HG02852 (cell line): Measurements from ENCODE around the gene MUC6.

Experiments used
- ATAC-seq: cut with Tn5 transposase; IDR thresholded peaks from one replicate; pipeline ENCODE4 v1.9.1; 2021; ENCODE audit warnings: mild to moderate bottlenecking, moderate library complexity; ENCODE audit not compliant: unreplicated experiment

MUC6 gene

DNA sequence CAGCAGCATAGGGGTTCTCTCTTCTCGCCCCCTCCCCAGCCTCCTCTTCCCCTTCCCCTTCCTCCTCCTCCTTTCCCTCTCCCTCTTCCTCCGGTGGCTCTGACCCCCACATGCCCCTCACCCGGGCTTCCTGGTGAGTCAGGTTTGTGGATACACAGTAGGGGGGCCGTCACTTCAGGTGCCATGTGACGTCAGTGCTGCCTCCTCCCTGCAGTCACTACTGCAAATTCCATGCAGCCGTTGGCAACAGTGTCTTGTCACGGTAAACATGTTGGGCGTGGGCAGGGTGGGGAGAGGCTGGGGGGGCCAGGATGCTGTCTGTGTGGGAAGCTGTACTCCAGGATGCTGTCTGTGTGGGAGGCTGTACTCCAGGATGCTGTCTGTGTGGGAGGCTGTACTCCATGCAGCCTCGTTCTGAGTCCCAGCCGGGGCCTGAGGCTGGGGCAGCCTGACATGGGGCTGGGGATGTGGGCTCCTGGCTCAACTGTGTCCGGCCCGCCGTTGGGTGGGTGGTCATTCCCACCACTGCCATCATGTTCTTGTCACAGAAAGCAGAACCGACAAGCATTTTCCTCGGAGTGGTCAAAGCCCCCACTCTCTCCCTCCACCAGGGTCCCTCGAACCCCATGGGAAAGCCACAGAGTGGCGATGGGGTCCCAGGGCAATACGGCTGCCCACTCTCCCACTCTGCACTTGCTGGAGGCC is 35.8 kb upstream of the MUC6 start:
- no peak for ATAC-seq

DNA sequence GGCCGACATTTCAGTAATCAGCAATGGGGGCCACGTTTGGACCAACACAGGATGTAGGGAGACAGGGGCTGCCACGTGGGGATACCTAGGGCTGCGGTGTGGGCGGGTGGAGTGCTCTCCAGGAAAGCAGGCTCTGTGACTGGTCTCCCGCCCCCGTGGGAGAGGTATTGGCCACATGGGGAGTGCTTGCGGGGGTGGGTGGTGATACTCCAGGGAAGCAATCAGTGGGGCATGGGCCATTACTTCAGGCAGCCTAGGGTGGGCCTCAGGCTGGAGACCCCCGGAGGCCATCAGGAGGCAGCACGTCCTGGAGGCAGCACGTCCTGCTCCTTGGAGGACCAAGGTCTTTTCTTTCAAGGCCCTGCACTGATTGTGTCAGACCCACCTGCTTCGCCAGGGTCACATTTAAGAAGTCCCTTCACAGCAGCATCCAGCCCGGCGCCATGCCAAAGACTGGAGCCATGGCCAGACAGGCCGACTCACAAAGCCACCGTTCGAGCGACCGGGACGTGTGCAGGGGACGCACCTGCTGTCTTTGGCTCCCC is 35.1 kb upstream of the MUC6 start:
- no peak for ATAC-seq

DNA sequence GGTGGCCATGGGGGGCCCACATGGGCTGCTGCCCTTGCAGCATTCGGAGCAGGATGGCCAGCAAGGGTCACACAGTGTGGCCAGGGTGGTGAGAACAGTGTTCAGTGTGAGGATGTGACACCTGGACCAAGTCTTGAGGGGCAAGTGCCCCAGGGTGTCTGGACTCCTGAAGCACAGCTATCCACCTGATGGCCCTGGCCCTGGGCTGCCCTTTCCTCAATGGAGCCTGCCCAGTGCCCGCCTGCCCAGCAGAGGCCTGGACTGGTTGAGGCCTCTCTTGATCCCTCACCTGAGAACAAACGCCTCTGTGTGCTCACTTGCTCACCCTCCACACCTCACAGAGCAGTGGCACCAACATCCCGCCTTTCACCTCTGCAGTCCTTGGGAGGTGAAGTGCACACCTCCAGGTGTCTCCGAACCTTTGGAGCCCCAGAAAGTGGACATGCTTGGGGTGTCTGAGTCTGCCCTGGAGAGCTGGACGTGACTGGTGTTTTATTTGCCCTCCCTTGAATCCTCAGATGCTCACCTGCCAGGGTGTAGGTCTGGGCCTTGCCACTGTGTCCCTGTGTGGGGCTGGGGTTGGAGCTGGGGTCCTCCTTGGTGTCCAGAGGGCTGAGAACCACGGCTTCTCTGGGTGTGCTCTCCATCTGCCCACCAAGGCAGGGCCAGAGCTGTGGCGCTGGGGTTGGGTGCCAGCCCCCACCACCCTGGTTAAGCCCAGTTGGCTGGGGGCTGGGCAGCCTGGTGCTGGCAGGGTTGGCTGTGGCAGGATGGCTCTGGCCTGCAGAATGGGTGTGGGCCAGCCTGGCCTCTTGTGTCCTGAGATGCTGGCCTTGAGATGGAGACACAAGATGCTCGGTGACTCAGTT is 34.3 kb upstream of the MUC6 start:
- ATAC-seq: no peak

DNA sequence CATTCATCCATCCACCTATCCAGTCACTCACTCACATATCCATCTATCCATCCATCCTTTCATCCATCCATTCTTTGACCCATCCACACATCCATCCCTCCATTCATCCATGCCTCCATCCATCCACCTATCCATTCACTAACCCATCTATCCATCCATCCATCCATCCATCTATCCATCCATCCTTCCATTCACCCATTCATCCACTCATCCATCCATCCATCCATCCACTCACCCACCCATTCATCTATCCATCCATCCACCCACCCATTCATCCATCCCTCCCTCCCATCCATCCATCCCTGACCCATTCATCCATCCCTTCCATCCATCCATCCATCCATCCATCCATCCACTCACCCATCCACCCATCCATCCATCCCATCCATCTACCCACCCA is 33.2 kb upstream of the MUC6 start:
- no peak for ATAC-seq

DNA sequence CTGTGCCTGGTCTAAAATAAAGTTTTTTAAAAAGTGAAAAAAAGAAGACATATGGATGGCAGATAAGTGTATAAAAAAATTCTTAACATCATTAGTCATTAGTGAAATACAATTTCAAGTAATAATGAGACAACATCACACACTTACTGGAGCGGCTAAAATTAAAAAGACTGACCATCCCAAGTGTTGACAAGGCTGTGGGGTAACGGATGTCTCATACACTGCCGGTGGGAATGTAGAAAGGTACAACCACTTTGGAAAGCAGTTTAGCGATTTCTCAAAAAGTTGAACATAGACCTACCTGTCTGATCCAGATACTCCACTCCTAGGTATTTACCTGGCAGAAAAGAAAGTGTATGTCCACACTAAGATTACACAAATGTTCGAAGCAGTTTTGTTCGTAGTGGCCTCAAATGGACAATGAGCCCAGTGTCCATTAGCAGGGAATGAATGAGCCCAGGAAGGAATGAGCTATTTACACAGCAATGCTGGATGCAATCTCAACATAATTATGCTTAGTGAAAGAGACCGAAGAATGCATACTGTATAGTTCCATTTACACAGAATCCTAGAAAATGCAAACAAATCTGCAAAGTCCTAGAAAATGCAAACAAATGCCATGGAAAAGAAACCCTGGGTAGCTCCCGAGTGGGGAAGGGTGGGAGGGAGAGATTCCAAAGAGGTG is 31.4 kb upstream of the MUC6 start:
- ATAC-seq: no peak

DNA sequence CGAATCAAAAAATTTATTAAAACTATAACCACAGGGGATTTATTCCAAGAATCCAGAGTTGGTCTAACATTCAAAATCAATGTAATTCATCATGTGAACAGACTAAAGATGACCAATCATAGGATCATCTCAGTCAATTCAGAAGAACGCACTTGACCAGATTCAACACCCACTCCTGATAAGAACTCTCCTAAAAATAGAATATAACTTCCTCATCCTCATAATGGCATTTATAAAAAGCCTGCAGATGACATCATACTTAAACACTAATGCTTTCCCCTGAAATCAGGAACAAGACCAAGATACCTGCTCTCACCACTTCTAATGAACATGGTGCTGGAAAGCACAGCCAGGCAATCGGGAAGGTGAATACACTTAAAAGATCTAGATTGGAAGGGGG is 27.6 kb upstream of the MUC6 start:
- no peak for ATAC-seq

DNA sequence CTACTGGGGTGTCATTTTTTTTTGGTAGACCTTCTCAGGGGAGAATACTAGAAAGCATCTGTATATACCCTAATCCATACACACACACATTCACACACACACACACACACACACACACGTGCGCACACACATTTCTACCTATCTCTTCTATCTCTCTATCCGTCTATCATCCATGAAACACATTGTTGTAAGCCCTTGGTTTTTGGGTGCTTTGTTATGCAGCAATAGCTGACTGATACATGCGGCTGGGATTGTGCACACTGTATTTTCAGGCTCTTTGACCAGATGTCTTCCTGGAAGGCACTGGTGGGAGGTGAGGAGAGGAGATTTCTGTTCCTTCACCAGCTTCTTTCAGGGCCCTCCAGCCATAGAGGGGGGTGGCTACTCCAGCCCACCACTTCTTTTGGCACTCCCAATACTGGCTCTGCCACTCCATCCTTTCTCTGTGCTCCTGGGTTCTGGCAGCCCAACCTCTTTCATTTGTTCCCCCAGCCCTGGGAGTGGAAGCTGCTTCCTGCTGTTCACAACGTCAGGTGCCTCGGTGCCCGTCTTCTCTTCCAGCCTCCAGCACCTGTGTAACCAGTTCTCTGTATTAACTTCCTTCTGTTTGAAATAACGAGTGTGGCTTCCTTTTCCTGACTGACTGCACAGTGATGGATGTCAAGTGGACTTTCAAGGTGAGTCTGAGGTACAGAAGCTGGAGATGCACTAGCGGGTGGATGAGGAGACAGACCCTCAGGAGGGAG is 25.7 kb upstream of the MUC6 start:
- ATAC-seq: no peak

DNA sequence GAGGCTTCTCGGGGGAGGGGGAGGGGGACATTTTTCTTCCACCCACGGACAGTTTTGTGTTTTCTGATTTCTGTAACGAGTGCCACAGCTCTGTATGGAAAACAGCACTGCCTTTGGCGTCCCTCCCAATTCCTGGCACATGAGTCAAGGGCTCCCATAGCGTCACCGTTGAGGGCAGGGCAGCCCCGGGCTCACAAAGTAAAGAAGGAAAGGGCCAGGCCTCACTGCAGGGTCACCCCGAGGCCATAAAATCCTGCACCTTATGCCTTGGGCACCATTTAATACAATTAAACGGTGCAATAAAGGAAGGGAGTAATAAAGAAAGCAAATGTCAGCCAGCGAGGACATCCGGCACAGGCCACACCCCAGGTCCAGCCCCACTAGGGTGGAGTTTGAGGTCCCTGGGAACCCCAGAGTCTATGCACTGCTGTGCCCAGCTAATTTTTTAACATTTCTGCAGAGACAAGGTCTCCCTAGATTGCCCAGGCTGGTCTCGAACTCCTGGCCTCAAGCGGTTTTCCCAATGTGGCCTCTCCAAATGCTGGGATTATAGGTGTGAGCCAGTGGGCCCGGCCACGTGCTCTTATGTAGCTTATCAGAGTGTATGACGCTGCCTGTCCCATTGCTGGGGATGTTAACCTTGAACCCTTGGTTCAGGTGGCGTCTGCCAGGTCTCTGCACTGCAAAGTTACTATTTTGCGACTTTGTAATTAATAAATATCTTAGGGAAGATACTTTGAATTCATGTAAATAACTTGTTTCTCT is 24.5 kb upstream of the MUC6 start:
- no peak for ATAC-seq

DNA sequence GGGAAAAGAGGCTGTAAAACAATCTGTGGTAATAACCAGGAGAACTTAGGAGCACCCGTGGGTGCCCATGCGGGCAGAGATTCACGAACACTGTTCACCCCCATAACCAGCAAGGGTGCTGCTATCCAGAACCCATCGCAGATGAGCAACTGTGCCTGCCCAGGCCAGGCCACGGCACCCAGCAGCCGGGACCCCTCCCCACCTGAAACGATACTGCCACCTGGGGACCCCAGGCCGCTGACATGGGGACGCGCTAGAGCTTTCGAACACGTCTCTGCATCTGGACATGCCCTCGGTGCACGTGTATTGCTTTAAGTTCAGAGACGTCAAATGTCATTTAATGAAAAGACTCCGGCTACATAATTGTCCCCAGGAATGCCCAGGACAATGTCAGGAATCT is 23.9 kb upstream of the MUC6 start:
- ATAC-seq: no peak

DNA sequence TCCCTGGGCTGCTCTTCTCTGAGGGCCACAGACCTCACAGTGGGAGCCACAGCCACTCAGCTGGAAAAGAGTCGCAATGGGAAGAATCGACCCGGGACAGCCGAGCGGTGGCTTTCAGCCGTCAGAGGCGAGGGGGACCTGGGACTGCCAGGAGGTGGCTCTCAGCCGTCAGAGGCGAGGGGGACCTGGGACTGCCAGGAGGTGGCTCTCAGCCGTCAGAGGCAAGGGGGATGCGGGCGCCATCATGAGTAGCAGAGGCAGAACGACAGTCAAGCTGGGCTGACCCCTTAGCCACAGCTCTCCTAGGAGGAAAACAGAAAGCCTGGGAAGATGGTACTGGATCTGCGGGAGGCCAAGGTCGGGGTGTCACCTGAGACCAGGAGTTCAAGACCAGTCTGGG is 23.2 kb upstream of the MUC6 start:
- ATAC-seq: no peak

DNA sequence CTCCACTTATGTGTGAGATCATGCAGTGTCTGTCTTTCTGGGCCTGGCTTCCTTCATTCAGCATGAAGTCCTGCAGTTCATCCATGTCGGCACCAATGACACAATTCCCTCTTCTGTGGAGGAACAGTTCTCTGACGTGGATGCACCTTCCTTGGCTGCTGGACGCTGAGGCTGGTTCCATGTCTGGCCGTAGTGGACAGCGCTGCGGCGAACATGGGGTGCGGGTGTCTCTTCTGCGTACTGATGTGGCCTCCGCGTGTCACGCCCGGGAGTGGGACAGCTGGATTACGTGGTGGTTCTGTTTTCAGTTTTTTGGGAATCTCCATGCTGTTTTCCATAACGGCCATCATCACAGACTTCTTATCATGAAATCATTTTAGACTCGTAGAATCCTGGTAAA is 21.3 kb upstream of the MUC6 start:
- no peak for ATAC-seq

DNA sequence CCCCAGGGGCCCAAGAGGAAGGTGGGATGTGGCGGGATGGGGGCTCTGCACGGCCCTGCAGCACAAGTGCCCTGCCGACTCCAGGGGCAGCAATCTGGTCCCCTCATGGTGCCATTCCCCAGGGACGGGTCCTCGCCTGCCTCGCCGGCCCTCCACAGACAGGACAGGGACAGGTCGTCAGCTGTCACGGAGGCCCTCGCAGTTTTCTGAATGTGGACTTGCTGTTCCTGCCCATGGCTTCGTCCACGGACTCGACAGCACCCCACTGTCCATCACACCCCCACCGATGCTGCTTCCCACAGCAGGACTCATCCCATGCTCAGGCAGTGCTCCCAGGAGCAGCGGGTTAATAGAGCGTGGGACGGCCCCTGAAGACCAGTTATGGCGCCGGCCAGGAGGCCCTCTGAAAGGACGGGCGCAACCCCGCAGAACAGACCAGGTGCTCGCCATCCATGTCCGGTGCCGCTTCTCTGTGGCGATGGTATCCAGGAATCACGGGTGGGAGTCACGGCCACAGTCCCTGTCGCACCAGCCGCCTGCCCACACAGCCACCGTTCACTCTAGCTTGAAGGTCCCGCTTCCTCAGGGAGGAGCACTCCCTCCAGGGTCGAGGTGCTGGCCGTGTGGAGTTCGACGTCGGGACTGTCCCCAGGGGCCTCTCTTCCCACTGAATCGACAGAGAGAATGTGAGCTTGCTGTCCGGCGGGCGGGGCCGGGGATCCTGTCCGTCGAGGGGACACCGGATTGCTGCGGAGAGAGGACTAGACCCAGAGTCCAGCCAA is 19.7 kb upstream of the MUC6 start:
- no peak for ATAC-seq

DNA sequence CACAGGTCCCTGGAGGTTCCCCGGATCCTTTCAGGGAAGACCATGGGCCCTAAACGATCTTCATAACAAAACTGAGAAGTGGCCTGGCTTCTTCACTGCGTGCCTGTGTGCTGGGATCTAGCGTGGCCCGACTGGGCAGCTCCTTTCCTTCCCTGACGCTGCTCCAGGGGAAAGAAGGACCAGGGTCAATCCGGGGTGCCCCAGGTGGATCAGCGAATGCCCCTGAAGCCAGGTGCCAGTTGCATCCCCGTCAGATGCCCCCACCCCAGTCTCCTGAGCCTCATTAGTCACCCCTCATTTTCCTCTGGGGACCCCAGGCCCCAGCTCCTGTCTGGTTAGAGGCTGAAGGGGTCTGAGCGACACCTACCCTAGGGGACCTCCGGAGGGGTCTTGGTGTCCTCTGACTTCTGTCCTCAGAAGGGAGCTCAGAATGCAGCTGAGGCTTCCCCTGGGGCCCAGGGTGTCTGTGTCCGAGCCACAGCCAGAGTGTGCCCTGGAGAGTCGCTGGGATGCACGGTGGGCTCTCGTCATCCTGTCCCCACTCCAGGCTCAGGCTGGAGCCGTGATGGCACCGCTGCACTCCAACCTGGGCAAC is 18.7 kb upstream of the MUC6 start:
- no peak for ATAC-seq

DNA sequence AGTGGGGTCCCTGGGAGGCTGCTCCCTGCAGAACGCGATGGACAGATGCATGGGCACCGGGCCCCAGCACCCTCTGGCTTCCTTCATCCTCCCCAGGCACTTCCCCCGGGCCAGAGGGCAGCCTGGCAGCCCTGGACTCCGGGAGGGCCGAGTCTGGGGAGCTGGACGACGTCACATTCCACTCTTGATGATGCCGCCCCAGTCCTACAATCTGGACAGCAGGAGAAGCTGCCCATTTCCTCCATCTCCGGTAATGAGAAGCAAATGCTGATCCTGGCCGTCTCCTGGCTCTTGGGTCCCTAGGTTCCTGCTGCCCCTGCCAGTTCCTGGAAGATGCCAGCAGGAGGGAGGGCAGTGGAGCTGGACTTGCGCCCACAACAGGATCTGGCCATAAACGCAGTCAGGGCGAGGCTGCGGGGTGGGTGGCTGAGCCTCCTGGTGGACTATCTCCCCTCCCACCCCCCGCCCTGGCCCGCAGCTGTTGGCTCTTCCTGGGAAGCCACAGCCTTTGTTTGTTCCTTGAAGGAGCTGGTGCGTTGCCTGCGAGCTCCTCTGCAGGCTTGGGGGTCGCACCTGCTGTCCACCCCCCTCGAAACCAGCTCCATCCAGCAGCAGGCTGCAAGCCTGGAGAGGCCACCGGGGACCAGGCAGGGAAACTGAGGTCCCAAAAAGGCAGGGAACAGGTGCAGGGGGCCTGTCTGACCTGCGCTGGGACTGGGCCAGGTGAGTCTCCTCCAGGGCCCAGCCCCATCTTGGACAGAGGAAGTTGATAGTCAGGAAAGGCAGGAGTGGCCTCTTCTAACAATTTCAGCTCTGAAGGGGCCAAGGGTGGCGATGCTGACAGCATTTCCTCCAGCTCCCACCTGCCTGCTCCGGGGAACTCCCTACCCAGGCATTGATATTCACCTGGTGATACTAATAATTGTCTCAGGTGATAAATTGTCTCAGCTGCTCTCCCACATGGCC is 17.9 kb upstream of the MUC6 start:
- no peak for ATAC-seq

DNA sequence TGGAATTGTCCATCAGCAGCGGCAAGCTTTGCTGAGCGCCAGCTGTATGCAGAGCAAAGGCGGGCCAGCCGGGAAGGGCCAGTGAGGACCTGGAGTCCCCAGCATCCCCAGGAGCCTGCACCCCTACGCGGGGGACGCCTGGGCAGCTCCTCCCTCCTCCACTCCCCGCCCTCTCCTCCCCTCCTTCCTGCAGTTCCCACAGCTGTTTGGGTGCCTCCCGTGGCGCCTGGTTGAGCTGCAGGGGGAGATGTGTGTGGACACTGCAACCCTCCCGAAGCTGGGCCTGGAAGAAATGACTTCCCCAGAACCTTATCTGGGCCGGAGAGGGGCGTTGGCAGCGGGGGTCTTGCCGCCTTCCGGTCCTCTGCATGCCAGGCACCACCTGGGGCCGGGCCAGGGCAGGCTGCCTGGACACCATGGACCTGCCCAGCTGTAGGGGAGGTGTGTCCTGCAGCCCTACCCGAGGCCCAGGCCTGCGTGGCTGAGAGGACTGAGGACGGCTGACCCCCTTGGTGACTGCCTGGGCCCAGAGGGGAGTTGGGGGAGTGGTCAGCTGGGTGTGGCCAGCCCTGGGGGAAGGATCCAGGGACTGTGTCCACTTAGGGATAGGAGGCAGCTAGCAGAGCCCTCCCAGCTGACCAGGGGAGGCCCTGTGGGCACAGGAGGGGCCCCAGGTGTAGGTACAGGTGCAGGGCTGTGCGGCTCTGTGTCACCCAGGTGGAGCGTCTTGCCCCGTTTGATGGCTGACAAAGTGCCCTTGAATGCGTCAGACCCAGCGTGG is 16.8 kb upstream of the MUC6 start:
- ATAC-seq: no peak

DNA sequence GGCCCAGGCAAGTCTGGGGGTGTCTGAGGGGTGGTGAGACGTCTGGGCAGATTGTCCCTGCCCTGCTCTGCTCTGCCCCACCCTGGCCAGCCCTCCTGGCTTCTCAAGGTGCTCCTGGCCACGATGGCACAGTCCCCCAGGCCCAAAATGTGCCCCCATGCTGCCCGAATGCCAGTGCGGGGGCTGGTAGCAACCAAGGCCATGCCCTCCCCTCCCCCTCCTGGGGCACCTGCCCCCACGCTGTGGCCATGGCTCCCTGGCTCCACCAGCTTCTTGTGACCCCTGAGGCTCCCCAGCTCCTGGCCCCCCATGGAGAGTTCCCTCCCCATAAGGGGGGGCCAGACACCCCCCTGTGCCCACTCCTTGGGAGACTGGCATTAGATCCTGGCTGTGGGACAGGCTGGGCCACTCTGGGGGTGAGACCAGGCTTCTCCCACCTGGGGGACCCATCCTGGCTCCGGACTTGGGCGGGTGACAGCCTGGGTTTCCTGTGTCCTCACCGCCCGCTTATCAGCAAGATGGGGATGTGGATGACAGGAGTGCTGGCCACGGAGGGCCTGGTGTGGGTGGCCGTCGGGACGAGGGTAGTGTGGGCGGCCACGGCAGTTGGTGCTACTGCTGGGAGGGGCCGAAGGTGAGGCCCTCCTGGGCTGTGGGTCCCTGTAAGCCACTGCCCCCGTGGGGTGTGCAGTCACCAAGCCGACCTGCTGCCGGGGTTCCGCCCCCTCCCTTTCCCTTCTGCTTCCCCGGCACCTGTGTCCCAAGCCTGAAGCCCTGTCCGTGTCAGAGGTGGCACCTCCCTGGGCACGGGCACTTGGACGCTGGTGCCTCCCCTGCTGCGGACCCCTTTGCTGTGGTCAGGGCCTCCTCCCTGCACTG is 15.9 kb upstream of the MUC6 start:
- ATAC-seq: no peak
